OCI-LY3 (cell line): Measurements from ENCODE around the gene UST.

Source experiments
- EZH2phosphoT487 ChIP-seq: fragments of 200-600 bp; shearing (Covaris generic); IDR thresholded peaks from 2 replicates; pipeline ENCODE4 v1.6.1; 2018; ENCODE audit warnings: antibody characterized with exemption, mixed run types, low read depth
- TF ChIP-seq, protein P1 (sequence below): fragments of 200-600, 300-600 bp; sonication (generic); IDR thresholded peaks from 2 replicates; pipeline ENCODE4 v1.5.1; 2014; ENCODE audit warnings: antibody characterized with exemption, low read length, low read depth

DNA sequence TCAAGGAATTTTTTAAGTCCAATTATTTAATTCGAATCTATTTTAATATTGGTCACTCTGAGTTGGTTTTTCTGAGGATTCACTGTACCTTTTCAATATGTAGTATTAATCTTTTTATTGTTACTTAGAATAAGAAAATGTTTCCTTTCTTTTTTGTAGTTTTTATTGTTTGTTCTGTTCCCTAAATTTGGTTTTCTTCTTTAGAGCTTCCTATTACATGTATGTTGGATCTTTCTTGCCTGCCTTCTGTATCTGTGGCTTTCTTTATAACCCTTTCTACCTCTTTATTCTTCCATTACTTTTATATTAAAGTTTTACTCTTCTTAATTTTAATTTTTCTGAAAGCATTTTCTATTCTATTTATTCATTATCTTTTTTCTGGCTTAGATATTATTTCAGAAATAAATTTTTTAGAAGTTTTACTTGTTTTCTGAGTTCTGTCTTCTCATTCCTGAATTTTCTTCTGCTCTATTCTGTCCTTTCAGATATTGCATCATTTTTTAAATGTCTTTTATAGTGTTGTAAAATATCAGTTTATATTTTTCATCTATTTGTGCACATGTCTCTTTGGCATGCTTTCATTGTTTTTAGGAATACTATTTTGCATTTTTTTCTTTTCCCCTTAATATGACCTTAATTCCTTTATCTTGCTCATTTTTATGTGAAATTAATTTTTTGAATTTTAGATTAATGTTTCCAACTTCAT lies 33.6 kb upstream of the UST start:
- TF ChIP-seq, protein P1, sequence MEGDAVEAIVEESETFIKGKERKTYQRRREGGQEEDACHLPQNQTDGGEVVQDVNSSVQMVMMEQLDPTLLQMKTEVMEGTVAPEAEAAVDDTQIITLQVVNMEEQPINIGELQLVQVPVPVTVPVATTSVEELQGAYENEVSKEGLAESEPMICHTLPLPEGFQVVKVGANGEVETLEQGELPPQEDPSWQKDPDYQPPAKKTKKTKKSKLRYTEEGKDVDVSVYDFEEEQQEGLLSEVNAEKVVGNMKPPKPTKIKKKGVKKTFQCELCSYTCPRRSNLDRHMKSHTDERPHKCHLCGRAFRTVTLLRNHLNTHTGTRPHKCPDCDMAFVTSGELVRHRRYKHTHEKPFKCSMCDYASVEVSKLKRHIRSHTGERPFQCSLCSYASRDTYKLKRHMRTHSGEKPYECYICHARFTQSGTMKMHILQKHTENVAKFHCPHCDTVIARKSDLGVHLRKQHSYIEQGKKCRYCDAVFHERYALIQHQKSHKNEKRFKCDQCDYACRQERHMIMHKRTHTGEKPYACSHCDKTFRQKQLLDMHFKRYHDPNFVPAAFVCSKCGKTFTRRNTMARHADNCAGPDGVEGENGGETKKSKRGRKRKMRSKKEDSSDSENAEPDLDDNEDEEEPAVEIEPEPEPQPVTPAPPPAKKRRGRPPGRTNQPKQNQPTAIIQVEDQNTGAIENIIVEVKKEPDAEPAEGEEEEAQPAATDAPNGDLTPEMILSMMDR = no peak
- TF ChIP-seq EZH2phosphoT487 = no peak
